Pancreas (tissue), 10 donors: ENCODE data around the gene RBM19. TPM values are rescaled to one million over a fixed set of nuclear protein-coding genes. Genes with fewer than 3 reads are reported as not detected.

ENCODE experiments used
- ATAC-seq, 4 donors: fragments of 200-7000 bp; cut with Tn5 transposase; one replicate each; pipeline versions ENCODE4 v1.8.0 to v1.9.1; 2020; ENCODE audit warnings: mild to moderate bottlenecking in 4 of 4, moderate library complexity in 4 of 4
- DNase-seq, 6 donors: peaks; one replicate each; pipeline ENCODE4 v3.0.0-alpha.2; 2020
- FAIRE-seq: peaks from 2 replicates; lab custom pipeline; 2012; peaks lifted over from hg19 to GRCh38; lab: Jason Lieb, UNC
- H3K27ac ChIP-seq, 4 donors: fragments of 200-600 bp; sonication (generic); 1 replicate in 3 of 4; 2 replicates in 1 of 4; pipeline versions ENCODE4 v1.5.0 to v1.8.0; 2020
- H3K27me3 ChIP-seq, 4 donors: fragments of 200-600 bp; one replicate each; pipeline ENCODE4 v1.8.0; 2021
- H3K36me3 ChIP-seq, 3 donors: fragments of 200-600 bp; sonication (generic) in 1 of 3; one replicate each; pipeline versions ENCODE4 v1.5.0 to v1.8.0; 2020 to 2021
- H3K4me1 ChIP-seq, 3 donors: fragments of 200-600 bp; one replicate each; pipeline ENCODE4 v1.8.0; 2021
- H3K4me3 ChIP-seq, 4 donors: fragments of 200-600 bp; sonication (generic) in 2 of 4; one replicate each; pipeline versions ENCODE4 v1.5.0 to v1.8.0; 2020 to 2021
- H3K9me3 ChIP-seq, 4 donors: fragments of 200-600 bp; one replicate each; pipeline ENCODE4 v1.8.0; 2021
- WGBS, 2 donors: extraction: QIAGEN DNeasy Blood & Tissue Kit; methylation state at CpG; one replicate each; pipeline ENCODE4 v1.1.7; 2013; 5-methylcytosine and 5-hydroxymethylcytosine counted together
- intact Hi-C, 3 donors: fragments of 100-400 bp; cut with DNase I; formaldehyde crosslinking; loops; one replicate each; pipeline versions ENCODE4 v1.11.1 to v1.14.2; 2022
- polyA plus RNA-seq, 2 donors: library from polyadenylated mRNA; stranded (reverse); fragments of 200-250 nt; gene quantifications; one replicate each; pipeline ENCODE4 v1.2.3, GENCODE V29; 2013
- total RNA-seq, 6 donors: library from RNA; stranded (reverse); fragmentation: NEBNext Ultra II Directional in 4 of 6; extraction: Animal tissue kit (Norgen Biotek cat#: 25700) in 4 of 6; gene quantifications; one replicate each; pipeline versions ENCODE4 v1.2.1 to v1.2.4, GENCODE V29; 2021 to 2023
- TF ChIP-seq, protein P1 (sequence below), 4 donors: fragments of 200-600 bp; sonication (generic) in 3 of 4; IDR thresholded peaks; one replicate each; pipeline versions ENCODE4 v1.5.0 to v1.8.0; 2021; ENCODE audit warnings: antibody characterized with exemption in 4 of 4
- donor health status: healthy with polysubstance abuse.
- donor health status: DM: no; HTN: no; CAD: no; lungs with moderate emphysema.
- donor health status: DM: no; HTN: no; CAD: no.
- donor health status: control.
- donor health status: control.
- donor health status: Bipolar disorder and iron deficiency.
- donor health status: DM: yes; HTN: yes; CAD: no.
- donor health status: DM: no; HTN: no; CAD: no.
- donor health status: DM: no; HTN: no; CAD: no.
- donor health status: DM: yes; HTN: yes; CAD: no.

Gene RBM19
- total and polyA plus RNA-seq, 8 donors: 13.9 to 32.2 (median 15.8) TPM

- Histone ChIP-seq H3K36me3 (no peaks in the 10 kb centered on the region), H3K4me3 (no peak overlapping the region), H3K27me3 (peaks cover 0 to 5% (median 0%) of the 10 kb centered on the region in 4 donors), H3K4me1 (peaks cover under 1 to 8% (median 4%) of the 10 kb centered on the region in 3 donors), H3K27ac (no peak overlapping the region), H3K9me3 (no peaks in the 10 kb centered on the region)
- FAIRE-seq: no peak
- intact Hi-C loops: loop anchor here in 1 of 3 donors (10.0 kb wide), 1 partner anchor 535 kb away; no protein-coding TSS in a partner anchor
- 54 to 71% methylated on average over 5 of the region's 5 CpGs for WGBS, 2 donors
- no peak for DNase-seq
- TF ChIP-seq, protein P1, sequence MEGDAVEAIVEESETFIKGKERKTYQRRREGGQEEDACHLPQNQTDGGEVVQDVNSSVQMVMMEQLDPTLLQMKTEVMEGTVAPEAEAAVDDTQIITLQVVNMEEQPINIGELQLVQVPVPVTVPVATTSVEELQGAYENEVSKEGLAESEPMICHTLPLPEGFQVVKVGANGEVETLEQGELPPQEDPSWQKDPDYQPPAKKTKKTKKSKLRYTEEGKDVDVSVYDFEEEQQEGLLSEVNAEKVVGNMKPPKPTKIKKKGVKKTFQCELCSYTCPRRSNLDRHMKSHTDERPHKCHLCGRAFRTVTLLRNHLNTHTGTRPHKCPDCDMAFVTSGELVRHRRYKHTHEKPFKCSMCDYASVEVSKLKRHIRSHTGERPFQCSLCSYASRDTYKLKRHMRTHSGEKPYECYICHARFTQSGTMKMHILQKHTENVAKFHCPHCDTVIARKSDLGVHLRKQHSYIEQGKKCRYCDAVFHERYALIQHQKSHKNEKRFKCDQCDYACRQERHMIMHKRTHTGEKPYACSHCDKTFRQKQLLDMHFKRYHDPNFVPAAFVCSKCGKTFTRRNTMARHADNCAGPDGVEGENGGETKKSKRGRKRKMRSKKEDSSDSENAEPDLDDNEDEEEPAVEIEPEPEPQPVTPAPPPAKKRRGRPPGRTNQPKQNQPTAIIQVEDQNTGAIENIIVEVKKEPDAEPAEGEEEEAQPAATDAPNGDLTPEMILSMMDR (IDR thresholded peaks at IDR 0.05): no peak
- ATAC-seq: no peak
Observed at GRCh38 chr12:113970211-113970610, 4.1 kb upstream of the RBM19 start.

DNA sequence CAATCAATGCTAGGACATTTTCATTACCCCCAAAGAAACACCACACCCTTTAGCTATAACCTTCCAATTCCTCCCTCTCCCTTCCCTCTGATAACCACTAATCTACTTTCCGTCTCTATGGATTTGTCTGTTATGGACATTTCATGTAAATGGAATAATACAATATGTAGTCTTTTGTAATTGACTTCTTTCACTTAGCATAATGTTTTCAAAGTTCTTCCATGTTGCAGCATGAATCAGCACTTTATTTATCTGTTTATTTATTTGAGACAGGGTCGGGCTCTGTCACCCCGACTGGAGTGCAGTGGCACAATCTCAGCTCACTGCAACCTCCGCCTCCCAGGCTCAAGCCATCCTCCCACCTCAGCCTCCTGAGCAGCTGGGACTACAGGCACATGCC, 1.2 kb upstream of the RBM19 start:
- Histone ChIP-seq H3K4me1 (peaks cover 8 to 18% (median 10%) of the 10 kb centered on the region in 3 donors), H3K9me3 (no peaks in the 10 kb centered on the region), H3K36me3 (no peaks in the 10 kb centered on the region), H3K27me3 (no peaks in the 10 kb centered on the region), H3K27ac (no peak overlapping the region), H3K4me3 (no peak overlapping the region)
- FAIRE-seq (no peak), DNase-seq (no peak), ATAC-seq (no peak)
- TF ChIP-seq, protein P1 (IDR thresholded peaks at IDR 0.05): no peak
- intact Hi-C loops: no loop called here
- 55 to 69% methylated on average over 4 of the region's 4 CpGs for WGBS, 2 donors

GRCh38 chr12:113962733-113963132, 3.4 kb downstream of the RBM19 start:
- TF ChIP-seq, protein P1 (IDR thresholded peaks at IDR 0.05): no peak
- DNase-seq (no peak), ATAC-seq (no peak), FAIRE-seq (no peak)
- WGBS, 2 donors: 94 to 96% methylated on average over 1 of the region's 1 CpG
- Histone ChIP-seq H3K36me3 (peaks cover 6 to 34% (median 10%) of the 10 kb centered on the region in 3 donors), H3K4me3 (no peak overlapping the region), H3K9me3 (no peaks in the 10 kb centered on the region), H3K27ac (no peak overlapping the region), H3K27me3 (no peaks in the 10 kb centered on the region), H3K4me1 (peaks cover 8 to 18% (median 10%) of the 10 kb centered on the region in 3 donors)
- intact Hi-C loops: no loop called here

DNA sequence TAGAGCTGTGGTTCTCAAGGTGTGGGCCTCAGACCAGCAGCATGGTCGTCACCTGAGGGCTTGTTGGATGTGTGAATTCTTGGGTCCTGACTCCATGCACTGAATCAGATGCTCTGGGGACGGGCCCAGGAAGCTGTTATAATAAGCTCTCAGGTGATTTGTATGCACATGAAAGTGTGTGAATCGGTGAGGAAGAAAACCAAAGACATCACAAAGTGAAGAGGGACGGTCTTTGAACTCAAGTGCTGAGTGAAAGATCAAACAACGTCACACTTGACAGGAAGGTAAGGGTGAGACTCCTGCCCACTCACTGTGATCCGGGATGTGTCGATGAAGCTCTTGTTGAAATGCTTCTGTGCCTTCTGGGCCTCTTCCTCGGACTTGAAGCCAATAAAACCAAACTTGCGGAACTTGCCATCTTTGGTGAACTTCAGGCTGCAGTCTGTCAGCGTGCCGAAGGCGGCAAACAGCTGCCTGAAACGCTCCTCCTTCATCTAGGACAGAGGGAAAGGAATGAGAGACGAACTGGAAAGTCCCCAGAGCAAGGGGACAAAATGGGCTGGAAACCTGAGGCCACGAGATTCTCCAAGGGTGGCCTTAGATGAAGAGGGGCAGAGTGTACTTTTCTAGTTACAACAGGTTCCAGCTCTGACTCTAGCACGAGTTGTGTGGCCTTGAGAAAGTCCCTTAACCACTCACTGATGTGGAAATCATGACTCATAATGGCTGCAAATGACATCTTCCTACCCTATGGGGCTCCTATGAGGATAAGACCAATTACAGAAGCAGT, 4.0 kb downstream of the RBM19 start:
- H3K36me3 ChIP-seq: peaks cover 6 to 40% (median 17%) of the 10 kb centered on the region in 3 donors
- DNase-seq (no peak), ATAC-seq (no peak), FAIRE-seq (no peak)
- intact Hi-C loops: no loop called here
- no peak overlapping the region for H3K4me3 ChIP-seq
- no peaks in the 10 kb centered on the region for H3K9me3 ChIP-seq
- no peak overlapping the region for H3K27ac ChIP-seq
- TF ChIP-seq, protein P1 (IDR thresholded peaks at IDR 0.05): no peak
- peaks cover 8 to 18% (median 10%) of the 10 kb centered on the region in 3 donors for H3K4me1 ChIP-seq
- 83 to 84% methylated on average over 16 of the region's 16 CpGs for WGBS, 2 donors
- no peaks in the 10 kb centered on the region for H3K27me3 ChIP-seq

DNA sequence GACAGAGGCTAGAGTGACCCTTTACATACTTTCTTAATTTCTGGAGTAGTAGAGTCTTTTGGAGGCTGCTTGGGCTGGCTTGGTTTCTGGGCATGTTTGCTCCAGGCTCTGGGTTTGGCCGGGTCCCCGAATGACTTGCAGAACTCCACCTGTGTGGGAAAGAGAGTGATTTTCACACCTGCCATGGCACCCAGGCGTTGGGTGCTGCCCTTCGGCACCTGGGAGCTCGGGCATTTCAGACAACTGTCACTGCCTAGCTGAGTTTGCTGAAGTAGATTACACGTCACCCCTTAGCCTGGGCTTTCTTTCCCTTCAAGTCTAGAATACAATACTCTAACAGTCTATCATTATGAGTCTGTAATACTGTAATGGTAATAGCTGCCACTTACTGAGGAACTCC, 6.1 kb downstream of the RBM19 start:
- FAIRE-seq (no peak), ATAC-seq (peak; percentile 18 to 71 (median 59)), DNase-seq (peak in 4 of 6 donors; percentile 31 to 58 (median 38))
- Histone ChIP-seq H3K36me3 (peaks cover 6 to 57% (median 23%) of the 10 kb centered on the region in 3 donors), H3K9me3 (no peaks in the 10 kb centered on the region), H3K27me3 (no peaks in the 10 kb centered on the region), H3K27ac (no peak overlapping the region), H3K4me3 (no peak overlapping the region), H3K4me1 (peaks cover 2 to 8% (median 7%) of the 10 kb centered on the region in 3 donors)
- TF ChIP-seq, protein P1 (IDR thresholded peaks at IDR 0.05): no peak
- intact Hi-C loops: no loop called here
- WGBS, 2 donors: 36 to 44% methylated on average over 6 of the region's 6 CpGs
